Calu3 (cell line): ENCODE measurements around the gene NPAS3. TPM values are rescaled to one million over a fixed set of nuclear protein-coding genes. Genes with fewer than 3 reads are reported as not detected.
"Not testable (repeated sequence)": the region's sequence is repeated elsewhere in the genome, so short reads cannot be mapped to it uniquely, and the experiment has no call there.

ENCODE experiments used
- BruUV-seq: library from RNA; stranded (reverse); fragments of 400-500 nt; replicated peaks from 2 replicates; lab custom pipeline; 2021; lab: Mats Ljungman, UMichigan
- CTCF ChIA-PET: fragments of 300-600 bp; sonication (Branson Sonifier 250); formaldehyde crosslinking; loops from one replicate; lab custom pipeline; 2022; ENCODE audit warnings: antibody characterized with exemption; lab: Charles Lee
- DNase-seq: peaks from one replicate; pipeline ENCODE4 v3.0.0; 2022
- H3K27ac Mint-ChIP-seq: one replicate; pipeline ENCODE4 v1.8.0; 2022; ENCODE audit warnings: mixed read lengths; ENCODE audit not compliant: unreplicated experiment
- H3K27me3 Mint-ChIP-seq: one replicate; pipeline ENCODE4 v1.8.0; 2022; ENCODE audit warnings: mixed read lengths; ENCODE audit not compliant: unreplicated experiment
- H3K36me3 Mint-ChIP-seq: one replicate; pipeline ENCODE4 v1.8.0; 2022; ENCODE audit warnings: mild to moderate bottlenecking, moderate library complexity, mixed read lengths; ENCODE audit not compliant: insufficient read depth, unreplicated experiment
- H3K4me1 Mint-ChIP-seq: one replicate; pipeline ENCODE4 v1.8.0; 2022; ENCODE audit warnings: mild to moderate bottlenecking, low read depth, mixed read lengths; ENCODE audit not compliant: unreplicated experiment
- H3K4me3 Mint-ChIP-seq: one replicate; pipeline ENCODE4 v1.8.0; 2022; ENCODE audit warnings: mild to moderate bottlenecking, low read depth, moderate library complexity, mixed read lengths; ENCODE audit not compliant: unreplicated experiment
- H3K9me3 Mint-ChIP-seq: one replicate; pipeline ENCODE4 v1.8.0; 2022; ENCODE audit warnings: low read depth, mixed read lengths; ENCODE audit not compliant: unreplicated experiment
- CTCF ChIP-seq: fragments of 200-600 bp; IDR thresholded peaks from one replicate; pipeline ENCODE4 v1.8.0; 2022; ENCODE audit warnings: antibody characterized with exemption; ENCODE audit not compliant: unreplicated experiment
- intact Hi-C: fragments of 100-400 bp; cut with micrococcal nuclease; formaldehyde crosslinking; loops from one replicate; pipeline ENCODE4 v1.10.0; 2022; ENCODE audit not compliant: unreplicated experiment
- total RNA-seq: library from RNA; stranded (reverse); gene quantifications from 2 replicates; pipeline ENCODE4 v1.2.3, GENCODE V29; 2022

The NPAS3 gene
- total RNA-seq, 1 experiment from 2014 or later = not detected

DNA sequence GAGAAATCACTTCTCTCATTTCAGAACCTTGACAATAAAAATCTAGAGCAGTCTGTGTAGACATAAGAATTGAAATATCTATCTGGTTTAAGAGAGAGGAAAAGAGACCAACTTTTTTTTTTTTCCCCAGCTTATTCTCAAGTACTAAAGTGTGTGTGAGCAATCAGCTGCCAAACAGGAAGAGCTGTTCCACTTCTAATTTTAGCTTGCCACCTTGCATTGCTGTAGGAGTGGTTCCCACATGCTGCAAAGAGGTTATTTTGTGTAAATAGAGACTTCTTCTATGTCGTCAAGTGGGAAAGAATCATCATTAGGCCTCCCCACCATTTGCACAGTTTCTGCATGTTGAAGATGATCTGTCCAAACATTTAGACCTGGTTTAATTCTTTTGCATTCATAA is 142.6 kb downstream of the NPAS3 start:
- Mint-ChIP-seq H3K36me3 (no peaks in the 10 kb centered on the region), H3K27me3 (no peaks in the 10 kb centered on the region), H3K27ac (no peak overlapping the region), H3K9me3 (no peaks in the 10 kb centered on the region), H3K4me3 (no peak overlapping the region), H3K4me1 (no peaks in the 10 kb centered on the region)
- no peak for TF ChIP-seq CTCF
- intact Hi-C loops = no loop called here
- BruUV-seq = no TSS peak
- DNase-seq = no peak
- CTCF ChIA-PET = no interaction called here

DNA sequence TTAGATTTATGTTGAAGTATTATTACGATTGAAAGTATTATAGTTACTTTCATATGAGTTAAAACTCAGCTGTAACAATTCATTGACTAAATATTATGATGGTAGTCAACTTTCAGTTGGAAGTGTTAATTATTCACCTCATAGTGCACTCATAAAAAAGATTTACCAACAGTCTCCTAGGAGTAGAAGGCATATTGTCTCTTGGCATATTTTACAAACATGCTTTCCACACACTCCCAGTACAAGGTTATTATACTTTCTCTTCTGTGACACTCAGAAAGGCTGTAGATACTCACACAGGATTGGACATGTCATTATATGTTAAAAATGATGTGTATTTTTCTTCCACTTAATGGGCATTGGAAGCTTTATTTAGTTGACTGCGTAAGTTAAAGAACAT is 147.1 kb downstream of the NPAS3 start:
- H3K4me1 Mint-ChIP-seq = no peaks in the 10 kb centered on the region
- DNase-seq = no peak
- intact Hi-C loops = no loop called here
- TF ChIP-seq CTCF = no peak
- no peaks in the 10 kb centered on the region for H3K36me3 Mint-ChIP-seq
- H3K27ac Mint-ChIP-seq = no peak overlapping the region
- H3K9me3 Mint-ChIP-seq = no peaks in the 10 kb centered on the region
- no peaks in the 10 kb centered on the region for H3K27me3 Mint-ChIP-seq
- H3K4me3 Mint-ChIP-seq = no peak overlapping the region
- CTCF ChIA-PET = no interaction called here
- BruUV-seq = no TSS peak

DNA sequence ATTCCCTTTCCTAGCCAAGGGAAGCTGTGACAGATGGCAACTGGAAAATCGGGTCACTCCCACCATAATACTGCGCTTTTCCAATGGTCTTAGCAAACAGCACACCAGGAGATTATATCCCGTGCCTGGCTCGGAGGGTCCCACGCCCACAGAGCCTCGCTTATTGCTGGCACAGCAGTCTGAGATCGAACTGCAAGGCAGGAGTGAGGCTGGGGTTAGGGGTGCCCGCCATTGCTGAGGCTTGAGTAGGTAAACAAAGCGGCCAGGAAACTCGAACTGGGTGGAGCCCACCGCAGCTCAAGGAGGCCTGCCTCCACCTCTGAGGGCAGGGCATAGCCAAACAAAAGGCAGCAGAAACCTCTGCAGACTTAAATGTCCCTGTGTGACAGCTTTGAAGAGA is 149.6 kb downstream of the NPAS3 start:
- H3K4me1 Mint-ChIP-seq, BruUV-seq, H3K4me3 Mint-ChIP-seq, H3K27ac Mint-ChIP-seq, intact Hi-C loops, DNase-seq, H3K27me3 Mint-ChIP-seq, H3K9me3 Mint-ChIP-seq, H3K36me3 Mint-ChIP-seq, CTCF ChIA-PET: not testable (repeated sequence)

DNA sequence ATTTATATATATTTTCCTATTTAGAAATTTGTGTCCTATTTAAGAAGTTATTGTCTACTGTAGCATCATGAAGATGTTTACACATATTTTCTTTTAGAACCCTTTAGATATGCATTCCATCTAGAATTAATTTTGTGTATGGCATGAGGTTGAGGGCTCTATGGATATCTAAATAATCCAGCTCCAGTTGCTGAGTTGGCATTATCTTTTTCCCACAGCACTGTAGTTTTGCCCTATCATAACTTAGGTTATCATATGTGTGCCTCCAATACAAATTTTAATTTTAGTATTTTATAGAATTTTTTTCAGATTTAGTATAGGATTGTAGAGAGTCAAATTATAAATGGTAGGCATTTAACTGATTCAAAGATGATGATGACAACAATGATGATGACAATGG is 159.3 kb downstream of the NPAS3 start:
- Mint-ChIP-seq H3K27me3 (no peaks in the 10 kb centered on the region), H3K36me3 (no peaks in the 10 kb centered on the region), H3K9me3 (peaks cover 5% of the 10 kb centered on the region), H3K4me1 (no peaks in the 10 kb centered on the region), H3K27ac (no peak overlapping the region), H3K4me3 (no peak overlapping the region)
- BruUV-seq = no TSS peak
- no peak for TF ChIP-seq CTCF
- CTCF ChIA-PET = no interaction called here
- intact Hi-C loops = no loop called here
- DNase-seq = no peak

DNA sequence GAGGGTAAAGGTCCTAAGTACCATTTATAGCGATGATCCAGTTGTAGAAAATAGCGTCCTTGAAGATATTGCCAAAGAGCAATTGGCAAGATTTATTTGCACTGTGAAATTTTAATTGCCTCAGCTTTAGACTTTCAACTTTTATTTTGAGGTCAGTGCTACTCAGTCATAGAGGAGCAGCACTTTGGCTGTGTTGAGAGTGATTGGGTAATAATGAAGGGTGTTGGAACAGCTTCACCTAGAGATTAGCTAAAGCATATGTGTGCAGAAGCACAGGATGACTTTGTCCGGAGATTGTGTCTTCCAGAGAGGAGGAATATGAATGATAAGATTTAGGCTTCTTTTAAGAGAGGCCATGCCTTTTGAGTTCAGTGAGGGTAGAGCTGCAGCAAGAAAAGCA is 164.8 kb downstream of the NPAS3 start:
- no TSS peak for BruUV-seq
- Mint-ChIP-seq H3K4me1 (no peaks in the 10 kb centered on the region), H3K9me3 (peaks cover 3% of the 10 kb centered on the region), H3K27me3 (no peaks in the 10 kb centered on the region), H3K36me3 (no peaks in the 10 kb centered on the region), H3K27ac (no peak overlapping the region), H3K4me3 (no peak overlapping the region)
- no peak for TF ChIP-seq CTCF
- DNase-seq = no peak
- CTCF ChIA-PET = interaction anchor here (0.5 kb wide), 1 partner anchor 42 kb away, joined by 3 read pairs; no protein-coding TSS in a partner anchor
- intact Hi-C loops = no loop called here
